ENCODE data around the gene TUBG1. TPM values are rescaled to one million over a fixed set of nuclear protein-coding genes. Genes with fewer than 3 reads are reported as not detected.
"Not testable (repeated sequence)": the region's sequence is repeated elsewhere in the genome, so short reads cannot be mapped to it uniquely, and the experiment has no call there.

TUBG1 gene
- total RNA-seq, 2 donors from 2014 or later: 17.4 to 23.1 TPM

GRCh38 chr17:42655528-42655927 is 46.0 kb downstream of the TUBG1 start:
- ATAC-seq (no peak), DNase-seq (no peak)
- Histone ChIP-seq H3K36me3 (replicated peaks in 1 of 2; ENCODE audit: insufficient read depth in 1 of 2, low read depth in 2 of 2) (no peaks in the 10 kb centered on the region), H3K9me3 (no peaks in the 10 kb centered on the region), H3K27me3 (no peaks in the 10 kb centered on the region), H3K27ac (no peak overlapping the region), H3K4me3 (no peak overlapping the region), H3K4me1 (peaks cover 42% of the 10 kb centered on the region)
- intact Hi-C loops (cut with DNase I): no loop called here
- 74 to 77% methylated on average over 2 of the region's 2 CpGs for WGBS, 2 donors
- TF ChIP-seq POLR2A (IDR thresholded peaks at IDR 0.05) (no peak), CTCF (IDR thresholded peaks at IDR 0.05) (no peak)

DNA sequence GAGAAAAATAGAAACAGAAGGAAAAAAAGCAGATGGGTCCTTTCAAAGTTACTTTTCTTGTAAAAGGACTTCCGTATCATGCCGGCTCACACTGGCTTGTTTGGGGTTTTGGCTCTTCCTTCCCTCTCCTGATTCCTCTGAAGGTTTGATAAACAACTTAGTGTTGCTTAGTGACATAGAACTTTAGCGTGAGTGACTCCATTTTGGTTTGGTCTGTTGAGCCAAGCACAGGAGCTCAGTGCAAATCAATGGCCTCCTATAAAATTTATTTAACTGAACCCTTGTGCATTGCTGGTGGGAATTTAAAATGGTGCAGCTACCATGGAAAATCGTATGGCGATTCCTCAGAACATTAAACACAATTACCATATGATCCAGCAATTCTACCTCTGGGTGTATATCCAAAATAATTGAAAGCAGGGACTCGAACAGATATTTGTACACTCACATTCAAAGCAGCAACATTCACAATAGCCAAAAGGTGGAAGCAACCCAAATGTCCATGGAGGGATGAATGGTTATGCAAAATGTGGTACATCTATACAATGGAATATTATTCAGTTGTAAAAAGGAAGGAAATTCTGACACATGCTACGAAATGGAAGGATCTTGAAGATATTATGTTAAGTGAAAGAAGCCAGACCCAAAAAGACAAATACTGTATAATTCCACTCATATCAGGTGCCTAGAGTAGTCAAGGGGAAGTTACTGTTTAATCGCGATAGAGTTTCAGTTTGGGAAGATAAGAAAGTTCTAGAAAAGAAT is 48.5 kb downstream of the TUBG1 start:
- peaks cover 51% of the 10 kb centered on the region for H3K4me1 ChIP-seq
- H3K9me3 ChIP-seq: no peaks in the 10 kb centered on the region
- WGBS, 2 donors: 87 to 88% methylated on average over 9 of the region's 9 CpGs
- no peaks in the 10 kb centered on the region for H3K36me3 ChIP-seq (replicated peaks in 1 of 2; ENCODE audit: insufficient read depth in 1 of 2, low read depth in 2 of 2)
- H3K27ac ChIP-seq: no peak overlapping the region
- ATAC-seq: no peak
- intact Hi-C loops (cut with DNase I): no loop called here
- H3K27me3 ChIP-seq: no peaks in the 10 kb centered on the region
- TF ChIP-seq CTCF (IDR thresholded peaks at IDR 0.05): no peak
- no peak for TF ChIP-seq POLR2A (IDR thresholded peaks at IDR 0.05)
- no peak overlapping the region for H3K4me3 ChIP-seq
- DNase-seq: no peak

GRCh38 chr17:42659079-42659931 is 49.8 kb downstream of the TUBG1 start, which contains the start of gene TUBG2:
Gene TUBG2, plus strand, starts transcription at chr17:42659284. Its CDS starts 220 bp downstream, at chr17:42659504.
- intact Hi-C loops (cut with DNase I): no loop called here
- Histone ChIP-seq H3K4me1 (peaks cover 43% of the 10 kb centered on the region), H3K9me3 (no peaks in the 10 kb centered on the region), H3K36me3 (replicated peaks in 1 of 2; ENCODE audit: insufficient read depth in 1 of 2, low read depth in 2 of 2) (no peaks in the 10 kb centered on the region), H3K27me3 (no peaks in the 10 kb centered on the region), H3K27ac (peak within 1 kb of the TSS; percentile 37 to 79 (median 72)), H3K4me3 (peak within 1 kb of the TSS; percentile 30 to 31)
- TF ChIP-seq POLR2A (IDR thresholded peaks at IDR 0.05) (peak; percentile 66 to 88 (median 85)), CTCF (IDR thresholded peaks at IDR 0.05) (peak in 2 of 7 experiments; percentile 8 to 9)
- DNase-seq (peak; percentile 89 to 92 (median 92)), ATAC-seq (peak; percentile 93)
- WGBS, 2 donors: 0 to 3% methylated on average over 2 to 56 of the region's 59 CpGs

GRCh38 chr17:42659932-42660274 is 50.4 kb downstream of the TUBG1 start:
- DNase-seq; H3K27me3 ChIP-seq; intact Hi-C loops (cut with DNase I); H3K36me3 ChIP-seq (replicated peaks in 1 of 2; ENCODE audit: insufficient read depth in 1 of 2, low read depth in 2 of 2); H3K9me3 ChIP-seq: not testable (repeated sequence)
- Histone ChIP-seq H3K4me1 (peaks cover 38% of the 10 kb centered on the region), H3K4me3 (peak overlapping the region; percentile 30 to 31), H3K27ac (peak overlapping the region in 3 of 4 donors; percentile 37 to 79 (median 72))
- peak; percentile 24 for ATAC-seq
- WGBS, 2 donors: 40 to 83% methylated on average over 1 to 3 of the region's 14 CpGs

- WGBS, 2 donors: 70 to 71% methylated on average over 7 of the region's 7 CpGs
- peaks cover 38% of the 10 kb centered on the region for H3K4me1 ChIP-seq
- H3K9me3 ChIP-seq: no peaks in the 10 kb centered on the region
- DNase-seq (peak in 2 of 4 donors; percentile 27 to 38), ATAC-seq (no peak)
- H3K27ac ChIP-seq: no peak overlapping the region
- no peak overlapping the region for H3K4me3 ChIP-seq
- intact Hi-C loops (cut with DNase I): no loop called here
- no peaks in the 10 kb centered on the region for H3K36me3 ChIP-seq (replicated peaks in 1 of 2; ENCODE audit: insufficient read depth in 1 of 2, low read depth in 2 of 2)
- TF ChIP-seq CTCF (IDR thresholded peaks at IDR 0.05) (no peak), POLR2A (IDR thresholded peaks at IDR 0.05) (no peak)
- no peaks in the 10 kb centered on the region for H3K27me3 ChIP-seq
These were observed 51.3 kb downstream of the TUBG1 start for GRCh38 chr17:42660692-42661345.

Data from body of pancreas (tissue), 4 donors.